DND-41 (cell line): ENCODE results near the gene TBATA.
A peak's percentile ranks its signal among the peaks of the same experiment; 100 is the strongest.

ENCODE experiments used
- ATAC-seq: fragments of 200-7000 bp; cut with Tn5 transposase; 3 replicates; pipeline ENCODE4 v1.9.1; 2021; ENCODE audit warnings: low read depth; ENCODE audit not compliant: insufficient read depth
- DNase-seq: peaks from one replicate; pipeline ENCODE4 v3.0.0-alpha.2; 2020
- H2AFZ ChIP-seq: 2 replicates; pipeline ENCODE4 v1.6.0; 2012; ENCODE audit warnings: low read depth, low read length
- H3K27ac ChIP-seq: 2 replicates; pipeline ENCODE4 v1.5.1; 2012; ENCODE audit warnings: low read length, inconsistent platforms
- H3K27me3 ChIP-seq: fragments of 200-600 bp; sonication (generic); 2 replicates; pipeline ENCODE4 v1.6.0; 2012; ENCODE audit warnings: low read length, mild to moderate bottlenecking, inconsistent platforms; ENCODE audit not compliant: insufficient read depth, poor library complexity
- H3K36me3 ChIP-seq: 2 replicates; pipeline ENCODE4 v1.5.1; 2012; ENCODE audit warnings: low read length, inconsistent platforms; ENCODE audit not compliant: insufficient read depth
- H3K4me1 ChIP-seq: 2 replicates; pipeline ENCODE4 v1.5.1; 2012; ENCODE audit warnings: mild to moderate bottlenecking, low read length; ENCODE audit not compliant: insufficient read depth
- H3K4me2 ChIP-seq: 2 replicates; pipeline ENCODE4 v1.6.0; 2012; ENCODE audit warnings: mild to moderate bottlenecking, moderate library complexity, low read length, inconsistent platforms; ENCODE audit not compliant: insufficient read depth
- H3K4me3 ChIP-seq, 2 experiments: fragments of 200-600 bp in 1 of 2; shearing (Covaris generic) in 1 of 2; 2 replicates each; pipeline ENCODE4 v1.5.1; 2012 to 2016; ENCODE audit warnings: inconsistent platforms in 2 of 2, low read length in 2 of 2, mild to moderate bottlenecking in 2 of 2, low read depth in 1 of 2, moderate library complexity in 1 of 2
- H3K79me2 ChIP-seq: 2 replicates; pipeline ENCODE4 v1.6.0; 2012; ENCODE audit warnings: low read length, inconsistent platforms; ENCODE audit not compliant: insufficient read depth
- H3K9ac ChIP-seq: 2 replicates; pipeline ENCODE4 v1.6.0; 2012; ENCODE audit warnings: low read depth, mild to moderate bottlenecking, inconsistent platforms, low read length, moderate library complexity
- H3K9me3 ChIP-seq: 2 replicates; pipeline ENCODE4 v1.5.1; 2012; ENCODE audit warnings: low read length, moderate library complexity, mild to moderate bottlenecking, inconsistent platforms; ENCODE audit not compliant: insufficient read depth, severe bottlenecking
- H4K20me1 ChIP-seq: 2 replicates; pipeline ENCODE4 v1.6.0; 2012; ENCODE audit warnings: low read length; ENCODE audit not compliant: insufficient read depth
- CTCF ChIP-seq: IDR thresholded peaks from 2 replicates; pipeline ENCODE4 v1.5.1; 2012; ENCODE audit warnings: borderline replicate concordance, low read length, moderate library complexity, mild to moderate bottlenecking; ENCODE audit not compliant: poor library complexity, severe bottlenecking; ENCODE audit errors: extremely low read depth
- EZH2 ChIP-seq: IDR thresholded peaks from 3 replicates; pipeline ENCODE4 v1.6.1; 2012; ENCODE audit warnings: borderline replicate concordance, low read depth, mild to moderate bottlenecking, moderate library complexity, low read length, inconsistent platforms; ENCODE audit not compliant: severe bottlenecking

Gene TBATA

GRCh38 chr10:70742537-70743429 lies 42.4 kb downstream of the TBATA start:
- Histone ChIP-seq H2AFZ (peak overlapping the region; percentile 61; the same call in 1 of the 2 replicates), H3K36me3 (no peaks in the 10 kb centered on the region), H3K9me3 (no peaks in the 10 kb centered on the region), H3K4me3 (no peak overlapping the region; a peak in 1 of 4 replicates), H3K79me2 (no peaks in the 10 kb centered on the region), H4K20me1 (no peaks in the 10 kb centered on the region), H3K27me3 (no peaks in the 10 kb centered on the region), H3K4me2 (peak overlapping the region; percentile 50), H3K4me1 (peaks cover 31% of the 10 kb centered on the region), H3K9ac (peak overlapping the region; percentile 45), H3K27ac (peak overlapping the region; percentile 91)
- ATAC-seq (peak; percentile 73), DNase-seq (peak; percentile 81)
- no peak for TF ChIP-seq CTCF
- TF ChIP-seq EZH2, result no peak

GRCh38 chr10:70740406-70741288 lies 44.5 kb downstream of the TBATA start:
- no peaks in the 10 kb centered on the region for H4K20me1 ChIP-seq
- no peaks in the 10 kb centered on the region for H3K9me3 ChIP-seq
- H3K4me1 ChIP-seq, result peaks cover 31% of the 10 kb centered on the region
- TF ChIP-seq EZH2 (no peak), CTCF (no peak)
- H3K36me3 ChIP-seq, result no peaks in the 10 kb centered on the region
- ATAC-seq, result no peak
- H2AFZ ChIP-seq, result no peak overlapping the region
- DNase-seq, result no peak
- H3K4me3 ChIP-seq, result no peak overlapping the region
- no peaks in the 10 kb centered on the region for H3K79me2 ChIP-seq
- no peaks in the 10 kb centered on the region for H3K27me3 ChIP-seq
- peak overlapping the region; percentile 91; the same call in 1 of the 2 replicates for H3K27ac ChIP-seq
- H3K4me2 ChIP-seq, result no peak overlapping the region
- H3K9ac ChIP-seq, result no peak overlapping the region

- Histone ChIP-seq H3K4me3 (no peak overlapping the region), H3K4me2 (no peak overlapping the region), H3K9me3 (no peaks in the 10 kb centered on the region), H3K27ac (no peak overlapping the region), H4K20me1 (no peaks in the 10 kb centered on the region), H3K27me3 (no peaks in the 10 kb centered on the region), H2AFZ (no peak overlapping the region), H3K4me1 (peaks cover 26% of the 10 kb centered on the region), H3K9ac (no peak overlapping the region), H3K36me3 (no peaks in the 10 kb centered on the region), H3K79me2 (no peaks in the 10 kb centered on the region)
- no peak for DNase-seq
- TF ChIP-seq EZH2 (no peak), CTCF (peak; percentile 1)
- no peak for ATAC-seq
These were observed 46.4 kb downstream of the TBATA start for GRCh38 chr10:70738761-70739121.
